COR-L47 (cell line): ENCODE data around the gene ADAM12.

Experiments
- DNase-seq: peaks from one replicate; lab custom pipeline; 2025; lab: John Stamatoyannopoulos, UW

The ADAM12 gene

GRCh38 chr10:126387931-126388911 is at the start of gene ADAM12:
ADAM12 (minus strand) TSS chr10:126388477; CDS start chr10:126388145, 332 bp downstream.
- DNase-seq, result no peak

GRCh38 chr10:126437635-126438406 is 49.5 kb upstream of the ADAM12 start:
- no peak for DNase-seq

- no peak for DNase-seq
Measured at GRCh38 chr10:126434235-126434634, 46.0 kb upstream of the ADAM12 start.

GRCh38 chr10:126433351-126433750 is 45.1 kb upstream of the ADAM12 start:
- no peak for DNase-seq

GRCh38 chr10:126432507-126432906 is 44.2 kb upstream of the ADAM12 start:
- DNase-seq, result no peak

- no peak for DNase-seq
Measured at GRCh38 chr10:126431816-126432215, 43.5 kb upstream of the ADAM12 start.

- no peak for DNase-seq
Measured at GRCh38 chr10:126430512-126430911, 42.2 kb upstream of the ADAM12 start.

GRCh38 chr10:126429275-126429674 is 41.0 kb upstream of the ADAM12 start:
- no peak for DNase-seq

GRCh38 chr10:126425489-126426065 is 37.3 kb upstream of the ADAM12 start:
- no peak for DNase-seq

- no peak for DNase-seq
Measured at GRCh38 chr10:126425032-126425431, 36.8 kb upstream of the ADAM12 start.

GRCh38 chr10:126423732-126424491 is 35.6 kb upstream of the ADAM12 start:
- DNase-seq, result no peak

GRCh38 chr10:126422567-126422966 is 34.3 kb upstream of the ADAM12 start:
- no peak for DNase-seq

GRCh38 chr10:126421756-126422256 is 33.5 kb upstream of the ADAM12 start:
- DNase-seq, result no peak

- no peak for DNase-seq
Measured at GRCh38 chr10:126420567-126421300, 32.5 kb upstream of the ADAM12 start.

GRCh38 chr10:126417220-126417825 is 29.0 kb upstream of the ADAM12 start:
- no peak for DNase-seq

GRCh38 chr10:126409821-126410220 is 21.5 kb upstream of the ADAM12 start:
- DNase-seq, result no peak

GRCh38 chr10:126408953-126409641 is 20.8 kb upstream of the ADAM12 start:
- DNase-seq, result no peak

GRCh38 chr10:126407831-126408230 is 19.6 kb upstream of the ADAM12 start:
- DNase-seq, result no peak

GRCh38 chr10:126405239-126405775 is 17.0 kb upstream of the ADAM12 start:
- no peak for DNase-seq
